OCI-LY3 (cell line): ENCODE measurements around the gene RORC.

Experiments
- H2AFZ ChIP-seq: fragments of 200-600, 300-600 bp; shearing (Covaris generic); 2 replicates; pipeline ENCODE4 v1.6.0; 2014; ENCODE audit warnings: antibody characterized with exemption, low read depth, low read length
- H3K27ac ChIP-seq: fragments of 200-600, 300-600 bp; sonication (generic); 2 replicates; pipeline ENCODE4 v1.5.1; 2014; ENCODE audit warnings: mild to moderate bottlenecking, low read length, moderate library complexity, mixed read lengths
- H3K27me3 ChIP-seq: fragments of 200-600, 300-600 bp; sonication (generic); 2 replicates; pipeline ENCODE4 v1.6.1; 2014; ENCODE audit warnings: low read depth, low read length, mixed read lengths
- H3K36me3 ChIP-seq: fragments of 200-600, 300-600 bp; sonication (generic); replicated peaks from 2 replicates; pipeline ENCODE3; 2014; ENCODE audit warnings: low read depth, low read length, mixed read lengths
- H3K4me1 ChIP-seq: fragments of 300-600, 200-600 bp; sonication (generic); 2 replicates; pipeline ENCODE4 v1.6.1; 2014; ENCODE audit warnings: low read length, mixed read lengths
- H3K4me2 ChIP-seq: fragments of 200-600, 300-600 bp; sonication (generic); 2 replicates; pipeline ENCODE4 v1.6.1; 2014; ENCODE audit warnings: low read length, mixed read lengths
- H3K4me3 ChIP-seq: fragments of 300-600, 200-600 bp; sonication (generic); 2 replicates; pipeline ENCODE4 v1.5.1; 2014; ENCODE audit warnings: antibody characterized with exemption, mild to moderate bottlenecking, low read length, moderate library complexity
- H3K79me2 ChIP-seq: fragments of 300-600, 200-600 bp; shearing (Covaris generic); 2 replicates; pipeline ENCODE4 v1.6.1; 2014; ENCODE audit warnings: mild to moderate bottlenecking, low read length, mixed read lengths
- H3K9ac ChIP-seq: fragments of 300-600, 200-600 bp; shearing (Covaris generic); 2 replicates; pipeline ENCODE4 v1.6.0; 2014; ENCODE audit warnings: mild to moderate bottlenecking, low read length, moderate library complexity
- H3K9me3 ChIP-seq: fragments of 200-600, 300-600 bp; shearing (Covaris generic); 2 replicates; pipeline ENCODE4 v1.6.1; 2014; ENCODE audit warnings: low read length, mixed read lengths; ENCODE audit not compliant: insufficient read depth
- H4K20me1 ChIP-seq: fragments of 200-600, 300-600 bp; sonication (generic); 2 replicates; pipeline ENCODE4 v1.6.1; 2016; ENCODE audit warnings: low read length, mixed read lengths; ENCODE audit not compliant: insufficient read depth
- EZH2phosphoT487 ChIP-seq: fragments of 200-600 bp; shearing (Covaris generic); IDR thresholded peaks from 2 replicates; pipeline ENCODE4 v1.6.1; 2018; ENCODE audit warnings: antibody characterized with exemption, mixed run types, low read depth
- TF ChIP-seq, protein P1 (sequence below): fragments of 200-600, 300-600 bp; sonication (generic); IDR thresholded peaks from 2 replicates; pipeline ENCODE4 v1.5.1; 2014; ENCODE audit warnings: antibody characterized with exemption, low read length, low read depth

Gene RORC

GRCh38 chr1:151849126-151849525, 17.5 kb upstream of the RORC start:
- Histone ChIP-seq H3K79me2 (no peaks in the 10 kb centered on the region), H3K27me3 (peaks cover 12% of the 10 kb centered on the region; the same call in 1 of the 2 replicates), H3K9me3 (no peaks in the 10 kb centered on the region), H3K27ac (no peak overlapping the region), H3K4me1 (peaks cover 18% of the 10 kb centered on the region), H2AFZ (no peak overlapping the region), H3K4me3 (no peak overlapping the region), H3K4me2 (no peak overlapping the region), H4K20me1 (no peaks in the 10 kb centered on the region), H3K9ac (no peak overlapping the region), H3K36me3 (no peaks in the 10 kb centered on the region)
- TF ChIP-seq EZH2phosphoT487 = no peak
- TF ChIP-seq, protein P1, sequence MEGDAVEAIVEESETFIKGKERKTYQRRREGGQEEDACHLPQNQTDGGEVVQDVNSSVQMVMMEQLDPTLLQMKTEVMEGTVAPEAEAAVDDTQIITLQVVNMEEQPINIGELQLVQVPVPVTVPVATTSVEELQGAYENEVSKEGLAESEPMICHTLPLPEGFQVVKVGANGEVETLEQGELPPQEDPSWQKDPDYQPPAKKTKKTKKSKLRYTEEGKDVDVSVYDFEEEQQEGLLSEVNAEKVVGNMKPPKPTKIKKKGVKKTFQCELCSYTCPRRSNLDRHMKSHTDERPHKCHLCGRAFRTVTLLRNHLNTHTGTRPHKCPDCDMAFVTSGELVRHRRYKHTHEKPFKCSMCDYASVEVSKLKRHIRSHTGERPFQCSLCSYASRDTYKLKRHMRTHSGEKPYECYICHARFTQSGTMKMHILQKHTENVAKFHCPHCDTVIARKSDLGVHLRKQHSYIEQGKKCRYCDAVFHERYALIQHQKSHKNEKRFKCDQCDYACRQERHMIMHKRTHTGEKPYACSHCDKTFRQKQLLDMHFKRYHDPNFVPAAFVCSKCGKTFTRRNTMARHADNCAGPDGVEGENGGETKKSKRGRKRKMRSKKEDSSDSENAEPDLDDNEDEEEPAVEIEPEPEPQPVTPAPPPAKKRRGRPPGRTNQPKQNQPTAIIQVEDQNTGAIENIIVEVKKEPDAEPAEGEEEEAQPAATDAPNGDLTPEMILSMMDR = no peak

- Histone ChIP-seq H3K9ac (no peak overlapping the region), H3K27me3 (peaks cover 12% of the 10 kb centered on the region; the same call in 1 of the 2 replicates), H3K27ac (no peak overlapping the region), H4K20me1 (no peaks in the 10 kb centered on the region), H3K4me3 (no peak overlapping the region), H3K36me3 (no peaks in the 10 kb centered on the region), H3K79me2 (no peaks in the 10 kb centered on the region), H3K4me1 (peaks cover 22% of the 10 kb centered on the region), H3K9me3 (no peaks in the 10 kb centered on the region), H3K4me2 (no peak overlapping the region), H2AFZ (no peak overlapping the region)
- TF ChIP-seq, protein P1 = no peak
- TF ChIP-seq EZH2phosphoT487 = no peak
Observed at GRCh38 chr1:151847867-151848596, 16.4 kb upstream of the RORC start.

- H3K79me2 ChIP-seq = no peaks in the 10 kb centered on the region
- H3K9ac ChIP-seq = no peak overlapping the region
- H3K4me1 ChIP-seq = peaks cover 22% of the 10 kb centered on the region
- H3K27me3 ChIP-seq = peaks cover 3% of the 10 kb centered on the region; the same call in 1 of the 2 replicates
- no peak overlapping the region for H3K27ac ChIP-seq
- no peaks in the 10 kb centered on the region for H4K20me1 ChIP-seq
- no peak overlapping the region for H3K4me3 ChIP-seq
- H2AFZ ChIP-seq = peak overlapping the region; percentile 70
- no peak for TF ChIP-seq EZH2phosphoT487
- TF ChIP-seq, protein P1 = no peak
- H3K36me3 ChIP-seq = no peaks in the 10 kb centered on the region
- no peaks in the 10 kb centered on the region for H3K9me3 ChIP-seq
- H3K4me2 ChIP-seq = peak overlapping the region; percentile 20
Observed at GRCh38 chr1:151846686-151847237, 15.2 kb upstream of the RORC start.

DNA sequence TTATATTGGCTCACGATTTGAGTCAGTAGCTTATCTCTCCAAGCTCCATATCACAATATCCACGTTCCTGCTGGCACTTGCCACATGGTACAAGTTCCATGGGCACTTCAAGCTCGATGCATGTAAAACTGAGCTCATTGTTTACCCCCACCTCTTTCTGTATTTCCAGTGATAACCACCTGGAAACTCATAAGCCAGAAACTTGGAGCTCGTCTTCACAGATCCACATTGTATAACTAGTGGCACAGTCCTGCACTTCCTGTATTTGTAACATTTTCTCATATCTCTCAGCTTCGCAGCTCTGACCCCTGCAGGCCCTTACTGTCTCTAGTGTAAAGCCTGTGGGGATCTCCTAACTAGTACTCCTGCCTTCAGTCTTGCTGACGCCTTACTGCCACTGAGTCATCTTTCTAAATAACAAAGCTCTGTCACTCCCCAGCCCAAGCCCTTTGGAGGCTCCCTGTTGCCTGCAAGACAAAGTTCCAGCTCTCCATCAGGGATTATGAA, 14.5 kb upstream of the RORC start:
- Histone ChIP-seq H3K79me2 (no peaks in the 10 kb centered on the region), H3K9ac (no peak overlapping the region), H3K27me3 (no peaks in the 10 kb centered on the region), H3K4me1 (peaks cover 22% of the 10 kb centered on the region), H3K4me3 (no peak overlapping the region), H3K4me2 (peak overlapping the region; percentile 20; the same call in 1 of the 2 replicates), H2AFZ (peak overlapping the region; percentile 70; the same call in 1 of the 2 replicates), H4K20me1 (no peaks in the 10 kb centered on the region), H3K27ac (no peak overlapping the region), H3K9me3 (no peaks in the 10 kb centered on the region), H3K36me3 (no peaks in the 10 kb centered on the region)
- TF ChIP-seq, protein P1 = no peak
- no peak for TF ChIP-seq EZH2phosphoT487
